Lower leg skin (tissue), 3 donors: ENCODE data around the gene NEURL1B.

Experiments used
- CTCF ChIP-seq, 3 donors: fragments of 450-650 bp; IDR thresholded peaks; one replicate each; pipeline ENCODE4 v1.5.1; 2016; ENCODE audit warnings: antibody characterized with exemption in 3 of 3, mild to moderate bottlenecking in 3 of 3, moderate library complexity in 2 of 3
- POLR2A ChIP-seq, 2 donors: fragments of 450-650 bp; IDR thresholded peaks; one replicate each; pipeline ENCODE4 v1.6.1; 2016 to 2017; ENCODE audit warnings: antibody characterized with exemption in 2 of 2, mild to moderate bottlenecking in 1 of 2, moderate library complexity in 1 of 2

GRCh38 chr5:172715931-172716682 lies 75.0 kb downstream of the NEURL1B start:
- TF ChIP-seq CTCF (IDR thresholded peaks at IDR 0.05) (no peak), POLR2A (IDR thresholded peaks at IDR 0.05) (no peak)
